ENCODE data around the gene PSMD11. TPM values are rescaled to one million over a fixed set of nuclear protein-coding genes. Genes with fewer than 3 reads are reported as not detected.
"Not testable (repeated sequence)": the region's sequence is repeated elsewhere in the genome, so short reads cannot be mapped to it uniquely, and the experiment has no call there.

Gene PSMD11
- polyA plus RNA-seq, 6 donors from 2014 or later = 107 to 128 (median 111) TPM

GRCh38 chr17:32523827-32524552 lies 79.7 kb downstream of the PSMD11 start:
- Mint-ChIP-seq H3K36me3 (no peaks in the 10 kb centered on the region), H3K27ac (peak overlapping the region; percentile 88 to 99 (median 98)), H3K4me1 (peaks cover 48 to 88% (median 75%) of the 10 kb centered on the region in 3 donors), H3K9me3 (peaks cover 0 to 9% (median 3%) of the 10 kb centered on the region in 7 donors), H3K4me3 (peak overlapping the region; percentile 44 to 89 (median 72)), H3K27me3 (no peaks in the 10 kb centered on the region)
- peak; percentile 56 to 63 for ATAC-seq (ENCODE audit: low read depth in 2 of 2)
- DNase-seq = peak; percentile 78

GRCh38 chr17:32524553-32524880 lies 80.2 kb downstream of the PSMD11 start:
- not testable (repeated sequence) for H3K9me3 Mint-ChIP-seq; ATAC-seq (ENCODE audit: low read depth in 2 of 2); DNase-seq; H3K27me3 Mint-ChIP-seq; H3K36me3 Mint-ChIP-seq
- Mint-ChIP-seq H3K4me1 (peaks cover 47 to 90% (median 71%) of the 10 kb centered on the region in 3 donors), H3K4me3 (peak overlapping the region in 7 of 8 donors; percentile 53 to 89 (median 71)), H3K27ac (peak overlapping the region in 5 of 6 donors; percentile 78 to 99 (median 99))

GRCh38 chr17:32525122-32525521 lies 80.8 kb downstream of the PSMD11 start:
- H3K9me3 Mint-ChIP-seq = peaks cover 0 to 9% (median 3%) of the 10 kb centered on the region in 7 donors
- H3K27me3 Mint-ChIP-seq = no peaks in the 10 kb centered on the region
- ATAC-seq (ENCODE audit: low read depth in 2 of 2) (no peak), DNase-seq (no peak)
- peaks cover 41 to 85% (median 65%) of the 10 kb centered on the region in 3 donors for H3K4me1 Mint-ChIP-seq
- no peaks in the 10 kb centered on the region for H3K36me3 Mint-ChIP-seq
- peak overlapping the region in 5 of 8 donors; percentile 8 to 65 (median 56) for H3K4me3 Mint-ChIP-seq
- peak overlapping the region; percentile 74 to 99 (median 94) for H3K27ac Mint-ChIP-seq

GRCh38 chr17:32527146-32527545 lies 82.8 kb downstream of the PSMD11 start:
- no peak overlapping the region for H3K4me3 Mint-ChIP-seq
- DNase-seq (no peak), ATAC-seq (ENCODE audit: low read depth in 2 of 2) (no peak)
- H3K9me3 Mint-ChIP-seq = peaks cover 0 to 9% (median 3%) of the 10 kb centered on the region in 7 donors
- H3K27me3 Mint-ChIP-seq = no peaks in the 10 kb centered on the region
- no peaks in the 10 kb centered on the region for H3K36me3 Mint-ChIP-seq
- peak overlapping the region in 2 of 6 donors; percentile 80 to 84 for H3K27ac Mint-ChIP-seq
- H3K4me1 Mint-ChIP-seq = peaks cover 32 to 72% (median 51%) of the 10 kb centered on the region in 3 donors

- Mint-ChIP-seq H3K27me3 (no peaks in the 10 kb centered on the region), H3K4me3 (no peak overlapping the region), H3K36me3 (no peaks in the 10 kb centered on the region), H3K4me1 (peaks cover 20 to 55% (median 36%) of the 10 kb centered on the region in 3 donors), H3K27ac (peak overlapping the region in 1 of 6 donors; percentile 36), H3K9me3 (peaks cover 0 to 4% (median 0%) of the 10 kb centered on the region in 7 donors)
- DNase-seq = no peak
- ATAC-seq (ENCODE audit: low read depth in 2 of 2) = no peak
These were observed 84.5 kb downstream of the PSMD11 start for GRCh38 chr17:32528825-32529224.

GRCh38 chr17:32529604-32530003 lies 85.3 kb downstream of the PSMD11 start:
- Mint-ChIP-seq H3K4me3 (no peak overlapping the region), H3K4me1 (peaks cover 16 to 47% (median 31%) of the 10 kb centered on the region in 3 donors), H3K9me3 (peaks cover 0 to 1% (median 0%) of the 10 kb centered on the region in 7 donors), H3K27me3 (no peaks in the 10 kb centered on the region), H3K36me3 (no peaks in the 10 kb centered on the region), H3K27ac (no peak overlapping the region)
- DNase-seq (no peak), ATAC-seq (ENCODE audit: low read depth in 2 of 2) (no peak)

Other genes with a start within 250 kb of the PSMD11 start
- not detected for gene RHBDL3, start 178.7 kb upstream of the PSMD11 start, polyA plus RNA-seq (ENCODE audit: low read depth in 6 of 6)
- 10 to 100 TPM in 3 of 6 donors, 1 to 10 TPM in 3; 4.5 to 12.4 (median 9.6) TPM for gene C17orf75, start 102.3 kb upstream of the PSMD11 start, polyA plus RNA-seq (ENCODE audit: low read depth in 6 of 6)
- gene ZNF207, start 94.4 kb upstream of the PSMD11 start, polyA plus RNA-seq (ENCODE audit: low read depth in 6 of 6) = 100 to 1,000 TPM; 126 to 165 (median 142) TPM
- gene CDK5R1, start 42.5 kb downstream of the PSMD11 start, polyA plus RNA-seq (ENCODE audit: low read depth in 6 of 6) = 10 to 100 TPM in 1 of 6 donors, 1 to 10 TPM in 5; 2.7 to 11.5 (median 4.2) TPM